Fibroblast of skin of right biceps (primary cell): ENCODE data around the gene PLAAT1.
A peak's percentile ranks its signal among the peaks of the same experiment; 100 is the strongest.

Experiments
- DNase-seq: peaks from one replicate; pipeline ENCODE4 v3.0.0-alpha.2; 2013

Gene PLAAT1

DNA sequence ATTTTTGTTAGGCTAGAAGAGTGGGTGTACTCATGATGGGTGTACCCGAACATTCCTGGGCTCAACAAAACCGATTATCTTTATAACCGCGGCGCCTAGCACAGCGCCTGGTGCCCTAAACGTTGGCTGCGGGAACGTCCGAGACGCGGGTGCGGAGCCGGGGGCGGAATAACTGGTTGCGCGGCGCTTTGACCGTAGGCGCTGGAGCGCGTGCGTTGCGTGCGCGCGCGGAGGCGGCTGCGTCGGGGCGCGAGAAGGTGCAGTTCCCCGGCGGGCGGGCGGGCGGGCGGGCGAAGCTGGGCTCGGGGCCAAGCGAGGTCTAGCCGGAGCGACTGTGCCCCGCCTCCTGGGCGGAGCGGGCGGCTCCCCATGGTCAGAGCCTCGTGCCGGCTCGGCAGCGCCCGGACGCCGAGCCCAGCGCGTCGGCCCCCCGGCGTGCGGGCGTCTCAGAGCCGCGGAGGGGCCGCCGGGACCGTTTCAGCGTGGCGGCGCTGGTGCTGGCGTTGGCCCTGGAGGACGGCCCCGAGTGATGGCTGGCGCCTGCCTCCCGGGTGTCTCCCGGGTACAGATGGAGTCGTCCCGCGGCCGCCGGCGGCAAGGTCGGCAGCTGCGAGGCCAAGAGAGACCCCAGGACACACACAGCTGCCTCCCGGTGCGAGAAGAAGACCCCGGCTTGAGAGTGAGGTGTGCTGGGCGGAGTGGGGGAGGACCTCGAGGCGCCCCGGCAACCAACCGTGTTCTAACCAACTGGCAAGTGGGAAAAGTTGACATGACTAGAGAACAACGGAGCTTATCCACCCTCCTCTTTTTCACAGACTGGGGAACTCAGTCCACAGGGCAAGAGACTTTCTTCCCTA lies at the start of gene PLAAT1:
PLAAT1 (plus strand) TSS at position 373 of the 857 bp plus-strand sequence. CDS start 14,429 bp downstream, outside the sequence.
- peak; percentile 81 for DNase-seq

DNA sequence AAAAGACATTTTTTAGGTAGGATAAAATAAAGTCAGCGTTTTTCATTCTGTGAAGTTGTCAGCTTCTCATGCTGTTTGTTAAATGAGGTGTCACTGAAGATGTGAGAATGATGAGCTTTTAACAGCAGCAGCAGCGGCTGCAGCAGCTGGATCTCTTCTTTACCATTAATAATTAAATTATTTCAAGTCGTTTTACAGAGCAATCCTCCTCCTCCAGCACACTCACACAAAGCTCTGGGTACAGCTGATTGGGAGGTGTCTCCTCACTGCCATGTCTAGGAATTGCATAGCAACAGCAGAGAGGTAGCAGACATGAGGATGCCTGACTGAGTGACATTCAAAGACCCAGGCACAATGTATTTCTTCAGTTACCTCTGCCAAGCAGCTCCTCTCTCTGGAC lies 46.7 kb upstream of the PLAAT1 start:
- no peak for DNase-seq

DNA sequence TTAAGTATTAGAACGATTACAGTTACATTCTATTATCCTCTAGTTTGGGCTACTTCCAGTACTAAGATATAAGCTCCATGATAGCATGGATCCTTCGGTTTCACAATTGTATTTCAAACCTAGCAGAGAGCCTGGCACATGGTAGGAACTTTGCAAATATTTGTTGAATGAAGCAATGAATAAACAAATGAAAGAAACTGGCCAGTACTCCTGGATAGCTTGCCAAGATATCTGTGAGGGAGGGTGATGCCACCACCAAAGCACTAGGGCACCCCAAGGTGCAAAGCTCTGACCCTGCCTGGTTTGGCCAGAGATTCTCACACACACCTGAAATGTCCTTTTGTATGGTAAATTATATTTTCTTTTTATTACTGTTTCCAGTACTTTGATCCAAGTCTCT lies 44.3 kb upstream of the PLAAT1 start:
- no peak for DNase-seq

DNA sequence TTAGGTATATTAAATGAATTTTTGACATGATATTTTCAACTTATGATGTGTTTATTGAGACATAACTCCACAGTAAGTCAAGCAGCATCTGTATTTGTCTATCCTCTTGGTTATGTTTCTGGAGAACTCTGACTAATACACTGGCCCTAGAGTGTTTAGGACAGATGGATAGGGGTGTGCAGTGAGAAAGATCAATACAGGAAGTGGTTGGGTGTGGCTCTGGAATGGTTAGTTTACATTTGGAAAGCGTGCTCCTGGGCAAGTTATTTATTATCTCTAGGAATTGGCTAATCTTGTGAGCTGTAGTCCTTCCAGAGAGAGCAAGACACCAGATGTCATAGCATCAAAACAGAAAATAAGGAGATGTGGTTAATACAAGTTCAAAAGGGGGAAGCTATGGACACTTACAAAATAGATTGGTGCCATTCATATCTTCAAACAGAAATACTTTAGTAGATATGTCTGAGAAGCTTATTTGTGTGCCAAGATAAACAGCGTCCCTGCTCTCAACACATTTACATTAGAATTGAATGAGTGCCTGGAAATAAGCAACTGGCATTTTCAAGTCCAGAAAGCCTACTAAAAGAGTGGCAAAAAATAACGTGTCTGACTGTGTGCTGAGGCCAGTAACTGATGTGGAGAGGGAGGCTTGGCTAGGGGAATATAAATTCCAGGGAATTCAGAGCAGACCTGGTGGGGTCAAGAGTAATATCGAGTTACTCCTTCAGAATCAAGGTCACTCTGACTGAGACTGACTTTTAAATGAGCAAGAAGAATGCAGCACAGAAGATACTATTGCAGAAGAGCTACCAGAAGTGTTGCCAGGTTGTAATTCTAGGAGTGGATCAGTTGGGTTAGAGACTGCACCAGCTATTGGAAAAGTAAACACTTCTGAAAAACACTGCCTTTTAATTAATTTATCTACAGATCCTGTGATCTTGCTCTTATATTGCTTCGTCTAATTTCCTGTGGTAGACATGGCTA lies 33.4 kb upstream of the PLAAT1 start:
- DNase-seq = no peak

DNA sequence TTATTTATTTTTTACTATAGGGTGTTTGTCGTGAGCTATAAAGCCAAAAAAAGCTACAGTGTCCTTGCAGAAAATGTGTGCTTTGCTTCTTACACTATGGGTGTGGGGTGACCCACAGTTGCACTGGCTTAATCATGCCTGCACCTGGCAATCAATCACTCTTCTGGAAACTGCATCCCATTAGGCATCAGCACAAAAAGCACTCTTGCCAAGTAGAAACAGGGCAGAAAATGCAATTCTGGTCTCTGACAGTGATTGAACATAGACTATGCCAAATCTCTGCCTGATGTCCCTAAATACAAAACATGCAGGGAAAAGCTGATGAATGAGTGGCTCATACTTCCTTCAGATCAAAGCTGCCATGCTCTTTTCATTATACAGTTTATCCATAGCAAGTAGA lies 30.4 kb upstream of the PLAAT1 start:
- DNase-seq = no peak

DNA sequence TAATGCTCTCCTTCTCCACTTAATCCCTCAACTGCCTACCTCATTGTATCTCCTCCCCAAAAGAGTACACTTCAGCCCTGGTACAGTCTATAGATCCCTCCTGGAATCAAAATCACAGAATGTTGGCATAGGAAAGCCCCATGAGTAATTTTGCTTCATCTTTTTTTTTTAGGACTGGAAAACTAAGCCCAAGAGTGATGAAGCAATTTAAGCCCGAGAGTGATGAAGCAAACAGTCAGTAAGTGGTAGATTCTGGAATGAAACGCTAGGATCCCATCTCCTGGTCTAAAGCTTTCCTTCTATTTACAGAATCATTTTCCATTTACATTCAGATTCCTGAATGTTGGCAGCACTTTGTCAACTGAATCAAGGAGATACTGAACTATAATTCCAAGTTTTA lies 29.8 kb upstream of the PLAAT1 start:
- DNase-seq = no peak

DNA sequence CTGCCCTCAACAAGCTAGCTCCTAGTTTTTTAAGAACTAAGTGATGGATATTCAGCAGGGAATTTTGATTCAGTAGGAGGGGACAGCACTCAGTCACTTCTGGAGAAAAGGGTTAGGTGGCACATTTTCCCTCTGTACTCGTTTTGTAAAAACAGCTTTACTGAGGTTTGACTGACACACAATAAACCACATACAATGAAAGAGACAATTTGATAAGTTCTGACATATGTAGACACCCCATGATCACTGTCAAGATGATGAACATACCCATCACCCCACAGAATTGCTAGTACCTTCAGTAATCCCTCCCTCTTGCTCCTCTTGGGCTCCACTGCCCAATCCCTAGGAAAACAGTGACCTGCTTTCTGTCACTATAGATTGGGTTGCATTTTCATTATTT lies 29.0 kb upstream of the PLAAT1 start:
- no peak for DNase-seq

DNA sequence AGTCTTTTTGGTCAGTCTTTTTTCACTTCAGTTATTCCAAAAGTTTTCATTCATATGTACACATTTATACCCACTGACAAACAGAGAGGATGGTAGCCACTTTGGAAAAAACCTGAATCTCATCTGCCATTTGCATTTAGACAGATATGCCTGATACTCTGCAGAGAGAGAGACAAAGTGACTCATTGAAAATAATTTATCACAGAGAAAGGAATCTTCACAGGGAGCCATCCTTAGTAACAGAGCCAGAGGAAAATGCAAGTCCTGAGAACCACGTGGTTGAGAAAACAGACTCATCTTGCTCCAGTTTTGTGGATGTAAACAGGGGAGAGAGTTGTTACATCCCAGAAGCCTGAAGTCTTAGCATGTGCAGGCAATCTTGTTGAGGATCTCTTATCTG lies 28.2 kb upstream of the PLAAT1 start:
- no peak for DNase-seq

DNA sequence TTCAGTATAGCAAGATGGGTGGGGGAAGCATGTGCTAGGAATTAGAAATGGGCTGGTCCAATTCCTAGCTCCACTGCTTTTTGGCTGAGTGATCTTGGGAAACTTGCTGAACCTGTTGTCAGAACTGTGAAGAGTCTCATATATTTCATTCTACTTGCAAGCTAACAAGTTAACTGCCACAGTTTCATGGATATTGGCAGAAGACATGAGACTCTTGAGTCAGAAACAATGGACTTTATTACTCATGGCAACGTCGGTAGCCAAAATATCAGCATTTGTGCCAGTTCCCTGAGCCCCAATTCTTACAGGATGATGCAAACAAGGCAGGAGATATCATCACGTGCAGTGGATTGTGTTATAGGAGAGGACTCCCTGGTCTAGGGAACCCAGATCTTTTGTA lies 26.6 kb upstream of the PLAAT1 start:
- DNase-seq = no peak

DNA sequence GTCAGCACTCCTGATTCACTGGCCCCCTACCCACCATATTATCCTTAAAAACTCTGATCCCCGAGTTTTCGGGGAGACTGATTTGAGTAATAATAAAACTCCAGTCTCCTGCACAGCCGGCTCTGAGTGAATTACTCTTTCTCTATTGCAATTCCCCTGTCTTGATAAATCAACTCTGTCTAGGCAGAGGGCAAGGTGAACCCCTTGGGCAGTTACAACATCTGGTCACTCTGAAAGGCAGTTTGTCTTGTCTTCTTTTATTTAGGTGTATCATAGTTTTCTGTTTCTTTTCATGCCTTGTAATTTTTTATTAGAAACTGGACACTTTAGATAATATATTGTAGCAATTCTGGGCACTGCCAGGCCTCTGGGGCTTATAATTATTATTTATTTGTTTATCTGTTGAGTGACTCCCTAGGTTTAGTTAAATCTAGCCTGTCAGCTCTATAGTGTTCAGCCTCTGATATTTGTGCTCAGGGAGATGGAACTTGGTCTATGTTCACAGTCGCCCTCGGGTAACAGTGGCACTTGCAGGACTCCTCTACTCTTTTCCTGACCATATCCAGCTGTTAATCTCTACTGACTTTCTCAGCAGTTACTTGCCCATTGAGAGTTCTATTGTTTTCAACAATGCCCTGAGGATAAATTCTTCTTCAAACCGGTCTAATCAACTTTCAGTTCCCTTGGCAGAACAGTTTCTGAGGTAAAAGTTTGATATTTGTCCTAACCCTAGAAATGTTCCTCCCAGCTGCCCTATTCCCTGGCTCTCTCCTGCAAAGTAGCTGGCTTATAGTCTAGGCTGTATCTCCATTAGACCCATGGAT lies 15.5 kb upstream of the PLAAT1 start:
- no peak for DNase-seq

DNA sequence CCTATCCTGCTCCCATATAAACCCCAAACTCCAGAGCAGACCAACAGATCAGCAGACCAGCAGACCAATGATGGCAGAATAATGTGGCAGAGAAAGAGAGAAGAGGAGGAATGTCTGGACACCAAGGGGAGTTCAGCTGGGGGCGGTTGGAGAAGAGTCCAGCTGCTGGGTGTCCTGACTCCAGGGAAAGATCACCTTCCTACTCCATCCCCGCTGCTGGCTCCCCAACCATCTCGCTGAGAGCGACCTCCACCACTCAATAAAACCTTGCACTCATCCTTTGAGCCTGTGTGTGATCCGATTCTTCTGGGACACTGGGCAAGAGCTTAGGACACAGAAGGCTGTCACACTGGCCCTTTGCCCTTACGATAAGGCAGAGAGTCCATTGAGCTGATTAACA lies 12.8 kb upstream of the PLAAT1 start:
- no peak for DNase-seq

DNA sequence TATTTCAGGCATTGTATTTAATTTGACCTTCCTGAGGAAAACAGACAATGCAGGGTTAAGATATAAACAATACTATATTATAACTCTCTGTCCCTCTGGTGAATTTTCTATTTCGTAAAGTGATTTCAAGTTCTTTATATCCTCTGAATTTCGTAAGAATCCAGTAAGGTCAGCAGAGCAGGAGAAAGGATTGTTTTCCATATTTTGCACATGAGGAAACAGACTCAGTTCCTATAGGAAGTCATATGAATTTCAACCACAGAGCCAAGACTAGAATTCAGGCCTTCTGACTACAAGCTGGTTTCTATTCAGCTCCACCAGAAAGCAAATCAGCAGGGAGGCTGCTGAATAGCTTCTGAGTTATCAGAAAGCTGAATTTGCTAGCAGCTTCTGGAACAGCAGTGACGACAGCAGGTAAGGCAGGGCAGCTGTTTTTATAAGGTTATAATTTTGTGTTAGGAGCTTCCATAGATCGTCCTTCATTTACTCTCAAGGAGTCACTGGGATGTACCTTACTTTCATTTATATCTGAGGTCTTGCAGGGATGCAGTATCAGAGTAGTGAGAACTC lies 11.1 kb upstream of the PLAAT1 start:
- DNase-seq = no peak

DNA sequence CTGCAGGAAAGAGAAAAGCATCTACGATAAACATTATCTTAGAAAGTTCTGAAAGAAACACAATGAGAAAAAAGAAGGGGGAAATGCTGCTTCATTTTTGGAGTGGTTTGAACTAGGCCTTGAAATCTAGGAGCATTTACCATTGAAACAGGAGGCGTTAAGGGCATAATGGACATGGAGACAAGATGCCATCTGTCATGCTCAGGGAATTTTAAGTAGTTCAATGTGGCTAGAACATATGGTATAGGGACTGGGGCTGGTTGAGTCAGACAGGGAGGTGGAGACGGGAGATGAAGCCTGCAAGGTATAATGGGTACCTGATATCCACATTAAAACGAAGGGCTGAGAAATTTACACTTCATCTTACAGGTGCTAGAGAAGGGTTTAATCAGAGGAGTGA lies 10.4 kb upstream of the PLAAT1 start:
- DNase-seq = no peak

DNA sequence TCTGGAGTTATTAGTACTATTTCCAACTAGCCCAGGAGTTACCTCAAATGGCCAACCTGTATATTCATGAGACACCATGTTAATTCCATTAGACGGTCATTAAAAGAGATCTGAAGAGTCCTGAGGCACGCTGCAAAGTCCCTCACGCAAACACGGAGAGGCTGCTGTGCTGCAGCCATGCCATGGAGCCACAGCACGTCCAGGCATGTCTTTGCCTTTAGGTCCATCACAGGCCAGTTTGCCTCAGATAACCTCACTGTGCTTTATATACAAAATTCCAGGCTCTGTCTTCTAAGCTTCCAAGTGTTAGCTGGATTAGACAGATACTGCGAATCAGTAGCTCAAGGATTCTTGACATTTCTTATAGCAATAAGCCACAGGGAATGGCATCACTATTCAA lies 9.8 kb upstream of the PLAAT1 start:
- DNase-seq = no peak

DNA sequence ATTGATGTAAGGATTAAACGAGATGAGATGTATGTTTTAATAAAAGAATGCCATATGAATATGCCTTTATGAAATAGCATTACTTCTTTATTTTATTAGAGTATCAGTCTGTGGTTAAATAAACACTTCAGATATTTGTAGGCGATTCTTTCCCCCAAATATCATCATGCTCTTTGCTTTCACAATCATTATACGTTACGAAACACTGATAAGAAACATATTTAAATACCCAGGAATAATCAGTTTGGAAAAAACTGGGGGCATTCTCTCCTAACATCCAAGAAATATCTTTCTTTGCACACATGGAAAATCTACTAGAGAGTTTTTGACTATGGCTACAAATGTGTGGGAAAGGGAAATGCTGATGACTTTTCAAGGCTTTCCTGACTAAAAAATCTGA lies 4.4 kb upstream of the PLAAT1 start:
- no peak for DNase-seq

DNA sequence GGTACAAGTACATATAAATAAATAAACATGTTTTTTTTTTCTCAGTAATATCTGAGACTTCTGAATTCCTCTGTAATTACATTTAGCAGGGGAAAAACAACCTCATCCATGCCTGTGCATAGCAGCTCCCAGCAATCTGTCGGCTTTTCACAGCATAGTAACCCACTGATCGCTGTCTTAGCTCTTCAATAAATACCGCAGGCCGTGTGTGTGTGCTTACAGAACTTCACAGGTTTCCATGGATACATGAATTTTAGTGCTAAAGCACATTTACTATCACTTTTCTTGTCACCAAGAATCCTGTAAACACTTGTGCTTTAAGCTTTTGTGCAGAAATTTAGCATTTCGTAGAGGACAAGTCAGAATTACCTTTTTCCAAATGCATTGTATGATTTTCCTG lies 4.0 kb upstream of the PLAAT1 start:
- no peak for DNase-seq

DNA sequence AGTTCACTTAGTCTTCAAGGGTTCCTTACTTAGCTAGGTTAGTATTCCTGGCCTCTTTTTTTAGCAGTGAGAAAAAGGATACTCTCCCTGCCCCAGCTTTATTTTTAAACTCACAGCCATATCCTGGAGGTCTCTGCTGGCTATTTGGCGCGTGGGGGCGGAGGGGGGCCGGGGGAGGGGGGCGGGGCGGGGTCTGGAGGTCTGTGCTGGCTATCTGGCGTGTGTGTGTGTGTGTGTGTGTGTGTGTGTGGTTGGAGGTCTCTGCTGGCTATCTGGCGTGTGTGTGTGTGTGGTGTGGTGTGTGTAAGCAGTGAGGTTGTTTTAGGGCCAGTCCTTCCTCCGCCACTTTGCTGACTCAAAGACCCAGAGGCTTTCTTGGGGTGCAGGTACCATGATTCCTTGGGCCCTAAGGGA lies 579 bp upstream of the PLAAT1 start:
- peak; percentile 19 for DNase-seq

DNA sequence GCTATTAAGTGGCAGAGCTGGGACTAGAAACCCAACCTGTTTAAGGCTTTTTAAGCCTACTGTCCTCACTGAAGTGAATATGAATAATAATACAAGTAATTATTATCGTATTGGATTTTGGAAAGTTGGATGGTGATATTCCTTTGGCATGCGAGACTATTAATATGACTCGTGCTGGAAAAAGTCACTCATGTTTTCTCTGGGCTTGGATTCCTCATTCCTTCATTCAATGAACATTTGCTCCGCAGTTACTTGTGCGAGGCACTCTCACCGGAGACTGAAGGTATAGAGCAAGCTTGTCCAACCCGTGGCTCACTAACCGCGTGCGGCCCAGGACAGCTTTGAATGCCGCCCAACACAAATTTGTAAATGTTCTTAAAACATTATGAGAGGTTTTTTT lies 694 bp downstream of the PLAAT1 start:
- peak; percentile 21 for DNase-seq

DNA sequence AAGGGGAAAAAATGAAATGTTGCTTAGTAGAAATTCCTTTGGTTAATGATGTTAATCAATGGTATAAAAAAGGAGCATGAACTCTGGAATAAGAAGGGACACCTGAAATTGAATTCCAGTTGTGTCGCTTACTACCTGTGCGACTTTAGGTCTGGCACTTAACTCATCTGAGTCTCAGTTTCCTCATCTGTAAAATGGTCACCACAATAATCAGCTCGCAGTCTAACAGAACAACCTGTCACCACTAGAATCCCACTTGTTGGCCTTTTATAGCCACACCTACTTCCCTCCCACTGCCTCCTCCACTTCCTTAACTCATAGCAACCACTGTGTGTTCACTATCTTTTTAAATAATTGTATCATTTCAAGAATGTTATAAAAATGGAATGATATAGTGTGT lies 2.5 kb downstream of the PLAAT1 start:
- DNase-seq = no peak

DNA sequence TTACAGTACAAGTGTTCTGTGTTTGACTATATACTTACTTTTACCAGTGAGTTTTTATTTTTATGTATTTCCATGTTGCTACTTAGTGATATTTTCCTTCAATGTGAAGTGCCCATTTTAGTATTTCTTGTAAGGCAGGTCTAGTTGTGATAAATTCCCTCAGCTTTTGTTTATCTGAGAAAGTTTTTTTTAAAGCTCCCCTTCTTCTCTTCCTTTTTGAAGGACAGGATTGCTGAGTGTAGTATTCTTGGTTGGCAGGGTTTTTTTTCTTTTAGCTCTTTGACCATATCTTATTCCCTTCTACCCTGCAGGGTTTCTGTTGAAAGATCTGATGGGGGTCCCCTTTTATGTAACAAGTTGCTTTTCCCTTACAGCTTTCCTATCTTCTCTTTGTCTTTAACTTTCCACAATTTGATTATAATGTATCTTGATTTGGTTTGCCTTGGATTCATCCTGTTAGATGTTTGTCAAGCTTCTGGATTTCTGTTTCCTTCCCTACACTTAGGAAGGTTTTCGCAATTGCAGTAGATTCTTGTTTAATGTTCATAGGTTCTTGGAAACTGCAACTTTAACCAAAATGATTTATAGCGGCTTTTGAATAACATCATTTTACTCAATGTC lies 7.9 kb downstream of the PLAAT1 start:
- DNase-seq = no peak

DNA sequence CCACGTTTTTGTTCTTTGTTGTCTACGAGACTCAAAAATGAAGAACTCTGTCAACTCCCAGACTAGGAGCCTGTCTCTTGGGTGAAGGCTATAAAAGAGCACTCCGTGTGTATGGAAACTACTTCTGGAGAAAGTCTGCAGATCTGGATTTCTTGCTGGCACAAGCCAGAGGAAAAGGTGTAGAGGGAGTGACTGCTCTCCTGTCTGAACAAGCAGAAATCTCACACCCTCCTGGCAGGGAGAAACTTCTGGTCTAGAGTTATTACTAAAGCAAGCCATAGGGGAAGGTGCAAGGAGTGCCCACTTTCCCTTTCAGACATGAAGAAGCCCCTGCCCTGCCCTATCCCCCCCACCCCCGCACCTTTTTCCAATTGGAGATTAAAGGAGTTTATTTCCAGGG lies 9.5 kb downstream of the PLAAT1 start:
- no peak for DNase-seq

DNA sequence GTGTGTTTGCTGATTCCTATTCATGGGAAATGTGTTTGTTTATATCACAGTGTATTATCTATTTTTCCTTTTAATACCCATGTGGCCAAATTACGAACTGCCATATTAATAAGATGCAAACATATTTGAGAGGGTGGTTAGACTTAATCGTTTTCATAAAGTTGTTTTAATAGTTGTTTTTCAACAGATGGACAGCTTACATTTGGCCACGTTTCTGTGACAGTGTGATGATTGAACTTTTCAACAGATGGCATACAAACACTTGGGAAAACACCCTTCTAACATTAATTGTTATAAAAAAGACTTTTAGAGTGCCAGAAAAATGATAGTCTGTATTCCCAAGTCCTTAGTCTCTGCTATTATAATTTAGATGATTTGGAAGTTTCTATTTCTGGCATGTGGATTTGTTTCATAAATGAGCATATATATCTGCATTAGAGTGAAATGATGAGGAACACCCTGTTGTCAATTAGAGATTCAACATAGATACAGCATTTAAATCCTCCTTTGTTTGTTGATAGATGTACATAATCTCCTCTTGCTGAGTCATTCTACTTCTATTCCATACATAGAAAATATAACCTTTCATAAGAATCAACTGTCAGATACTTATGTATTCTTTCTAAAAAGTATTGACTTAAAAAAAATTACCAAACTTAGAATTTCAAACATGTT lies 13.1 kb downstream of the PLAAT1 start:
- no peak for DNase-seq
